HG03060 (cell line): ENCODE measurements around the gene OR4N5.
"Not testable (repeated sequence)": the region's sequence is repeated elsewhere in the genome, so short reads cannot be mapped to it uniquely, and the experiment has no call there.

Experiments
- ATAC-seq: cut with Tn5 transposase; IDR thresholded peaks from one replicate; pipeline ENCODE4 v1.9.1; 2021; ENCODE audit warnings: low read depth, moderate number of reproducible peaks; ENCODE audit not compliant: unreplicated experiment

OR4N5 gene

GRCh38 chr14:20138520-20138919 lies at the start of gene OR4N5:
Gene OR4N5 (plus strand): TSS chr14:20138820. CDS start chr14:20143736, 4,916 bp downstream.
- no peak for ATAC-seq

GRCh38 chr14:20092050-20092449 lies 46.6 kb upstream of the OR4N5 start:
- ATAC-seq, result no peak

GRCh38 chr14:20093442-20093841 lies 45.2 kb upstream of the OR4N5 start:
- no peak for ATAC-seq

- not testable (repeated sequence) for ATAC-seq
These were observed 39.5 kb upstream of the OR4N5 start for GRCh38 chr14:20098926-20099770.

- no peak for ATAC-seq
These were observed 28.2 kb upstream of the OR4N5 start, which contains the start of gene OR4K17 for GRCh38 chr14:20110438-20110837. Gene OR4K17 (plus strand): TSS chr14:20110739. CDS start chr14:20117500, 6,761 bp downstream.

- ATAC-seq, result no peak
These were observed 26.3 kb upstream of the OR4N5 start for GRCh38 chr14:20112321-20112720.

- ATAC-seq, result no peak
These were observed 21.9 kb upstream of the OR4N5 start for GRCh38 chr14:20116748-20117147.

GRCh38 chr14:20118795-20119194 lies 19.8 kb upstream of the OR4N5 start:
- no peak for ATAC-seq

GRCh38 chr14:20143911-20144310 lies 5.3 kb downstream of the OR4N5 start:
- ATAC-seq, result no peak

GRCh38 chr14:20144820-20145219 lies 6.2 kb downstream of the OR4N5 start:
- no peak for ATAC-seq

GRCh38 chr14:20164462-20164861 lies 25.8 kb downstream of the OR4N5 start:
- ATAC-seq, result no peak

- no peak for ATAC-seq
These were observed 28.5 kb downstream of the OR4N5 start for GRCh38 chr14:20167091-20167490.

GRCh38 chr14:20169852-20170251 lies 31.2 kb downstream of the OR4N5 start:
- not testable (repeated sequence) for ATAC-seq

- not testable (repeated sequence) for ATAC-seq
These were observed 35.6 kb downstream of the OR4N5 start for GRCh38 chr14:20174205-20174604.

GRCh38 chr14:20176330-20176729 lies 37.7 kb downstream of the OR4N5 start:
- ATAC-seq, result no peak

GRCh38 chr14:20177433-20177974 lies 38.9 kb downstream of the OR4N5 start:
- no peak for ATAC-seq

GRCh38 chr14:20179218-20179617 lies 40.6 kb downstream of the OR4N5 start:
- no peak for ATAC-seq

- no peak for ATAC-seq
These were observed 41.3 kb downstream of the OR4N5 start for GRCh38 chr14:20179880-20180279.

- no peak for ATAC-seq
These were observed 41.9 kb downstream of the OR4N5 start for GRCh38 chr14:20180486-20180885.

GRCh38 chr14:20184181-20184580 lies 45.6 kb downstream of the OR4N5 start:
- ATAC-seq, result no peak

- ATAC-seq, result no peak
These were observed 52.0 kb downstream of the OR4N5 start, which contains the start of gene OR11G2 for GRCh38 chr14:20190596-20190995. Gene OR11G2 (plus strand): TSS chr14:20190896. CDS start chr14:20197438, 6,542 bp downstream.

- no peak for ATAC-seq
These were observed 52.8 kb downstream of the OR4N5 start for GRCh38 chr14:20191396-20191795.
